NCI-H748 (cell line): ENCODE measurements around the gene SLC33A1.
A peak's percentile ranks its signal among the peaks of the same experiment; 100 is the strongest.

Experiments
- DNase-seq: peaks from one replicate; lab custom pipeline; 2025; ENCODE audit not compliant: unreplicated experiment; lab: John Stamatoyannopoulos, UW

The SLC33A1 gene

DNA sequence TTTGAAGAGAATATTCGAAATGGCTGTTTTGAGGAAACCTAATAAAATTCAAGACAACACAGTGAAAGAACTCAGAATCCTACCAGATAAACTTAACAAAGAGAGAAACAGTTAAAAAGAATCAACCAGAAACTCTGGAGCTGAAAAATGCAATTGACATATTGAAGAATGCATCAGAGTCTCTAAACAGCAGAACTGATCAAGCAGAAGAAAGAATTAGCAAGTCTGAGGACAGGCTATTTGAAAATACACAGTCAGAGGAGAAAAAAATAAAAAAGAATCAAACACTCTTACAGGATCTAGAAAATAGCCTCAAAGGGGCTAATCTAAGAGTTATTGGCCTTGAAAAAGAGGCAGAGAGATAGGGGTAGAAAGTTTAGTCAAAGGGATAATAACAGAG lies 61.7 kb downstream of the SLC33A1 start:
- no peak for DNase-seq

DNA sequence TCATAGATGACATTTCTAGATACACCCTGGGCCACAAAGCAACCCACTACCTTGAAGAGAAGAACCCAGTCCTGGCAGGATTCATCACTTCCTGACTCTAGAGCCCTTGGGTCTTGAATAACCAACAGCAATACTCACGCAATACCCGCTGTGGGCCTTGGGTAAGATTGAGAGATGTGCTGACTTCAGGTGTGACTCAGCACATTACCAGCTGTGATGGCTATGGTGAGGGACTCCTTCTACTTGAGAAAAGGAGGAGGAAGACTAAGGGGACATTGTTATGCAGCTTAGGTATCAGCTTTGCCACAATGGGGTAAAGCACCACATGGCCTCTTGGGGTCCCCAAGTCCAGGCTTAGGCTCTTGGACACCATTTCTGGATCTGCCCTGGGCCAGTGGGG lies 63.0 kb downstream of the SLC33A1 start:
- DNase-seq, result no peak

DNA sequence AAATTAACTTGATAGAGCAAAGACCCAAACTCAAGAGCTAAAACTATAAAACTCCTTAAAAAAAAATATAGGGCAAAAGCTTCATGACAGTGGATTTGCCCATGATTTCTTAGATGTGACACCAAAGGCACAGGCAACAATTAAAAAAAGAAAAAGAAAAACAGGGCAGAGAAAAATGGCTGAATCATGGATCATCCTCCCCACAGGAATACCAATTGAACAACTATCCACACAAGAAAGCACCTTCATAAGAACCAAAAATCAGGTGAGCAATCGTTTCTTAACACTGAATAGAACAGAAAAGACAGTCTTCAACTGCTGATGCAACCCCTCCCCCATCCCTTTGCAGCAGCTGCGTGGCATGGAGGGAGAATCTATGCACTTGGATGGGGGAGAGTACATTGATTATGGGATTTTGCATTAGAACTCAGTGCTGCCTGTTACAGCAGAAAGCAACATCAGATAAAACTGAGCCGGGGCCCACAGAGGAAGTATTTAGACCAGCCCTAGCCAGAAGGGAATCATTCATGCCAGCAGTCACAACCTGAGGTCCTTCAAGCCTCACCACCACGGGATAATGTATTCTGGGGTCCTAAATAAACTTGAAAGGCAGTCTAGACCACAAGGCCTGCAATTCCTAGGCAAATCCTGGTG lies 63.8 kb downstream of the SLC33A1 start:
- no peak for DNase-seq

DNA sequence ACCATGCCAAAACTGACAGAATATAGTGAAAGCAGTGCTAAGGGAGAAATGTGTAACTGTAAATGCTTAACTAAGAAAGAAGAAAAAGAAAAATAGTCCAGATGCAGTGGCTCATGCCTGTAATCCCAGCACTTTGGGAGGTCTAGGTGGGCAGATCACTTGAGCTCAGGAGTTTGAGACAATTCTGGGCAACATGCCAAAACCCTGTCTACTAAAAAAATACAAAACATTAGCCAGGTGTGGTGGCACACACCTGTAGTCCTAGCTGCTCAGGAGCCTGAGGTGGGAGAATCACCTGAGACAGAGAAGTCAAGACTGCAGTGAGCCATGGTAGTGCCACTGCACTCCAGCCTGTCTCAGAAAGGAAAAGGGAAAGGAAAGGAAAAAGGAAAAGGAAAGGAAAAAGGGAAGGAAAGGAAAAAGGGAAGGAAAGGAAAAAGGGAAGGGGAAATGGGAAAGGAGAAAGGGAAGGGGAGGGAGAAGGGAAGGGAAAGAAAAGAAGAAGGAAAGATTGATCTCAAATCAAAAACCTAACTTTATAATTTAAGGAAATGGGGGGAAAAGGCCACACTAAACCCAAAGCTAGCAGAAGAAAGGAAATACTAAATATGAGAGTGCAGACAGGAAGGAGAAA lies 68.4 kb downstream of the SLC33A1 start:
- peak; percentile 29 for DNase-seq

DNA sequence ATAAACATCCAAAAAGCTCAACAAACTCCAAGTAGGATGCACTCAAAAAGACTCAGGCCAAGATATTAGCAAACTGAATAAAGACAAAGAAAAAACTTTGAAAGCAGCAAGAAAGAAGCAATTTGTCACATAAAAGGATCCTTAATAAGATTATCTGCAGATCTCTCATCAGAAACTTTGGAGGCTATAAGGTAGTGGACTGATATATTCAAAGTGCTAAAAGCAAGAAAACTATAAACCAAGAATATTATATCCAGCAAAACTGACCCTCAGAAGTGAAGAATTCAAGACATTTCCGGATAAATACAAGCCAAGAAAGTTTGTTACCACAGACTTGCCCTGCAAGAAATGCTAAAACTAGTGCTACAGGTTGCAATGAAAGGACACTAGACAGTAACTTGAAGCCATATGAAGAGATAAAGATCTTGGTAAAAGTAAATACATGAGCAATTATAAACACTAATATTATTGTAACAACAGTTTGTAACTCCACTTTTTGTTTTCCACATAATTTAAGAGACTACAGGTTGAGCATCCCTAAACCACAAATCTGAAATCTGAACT lies 71.8 kb downstream of the SLC33A1 start:
- DNase-seq, result no peak

DNA sequence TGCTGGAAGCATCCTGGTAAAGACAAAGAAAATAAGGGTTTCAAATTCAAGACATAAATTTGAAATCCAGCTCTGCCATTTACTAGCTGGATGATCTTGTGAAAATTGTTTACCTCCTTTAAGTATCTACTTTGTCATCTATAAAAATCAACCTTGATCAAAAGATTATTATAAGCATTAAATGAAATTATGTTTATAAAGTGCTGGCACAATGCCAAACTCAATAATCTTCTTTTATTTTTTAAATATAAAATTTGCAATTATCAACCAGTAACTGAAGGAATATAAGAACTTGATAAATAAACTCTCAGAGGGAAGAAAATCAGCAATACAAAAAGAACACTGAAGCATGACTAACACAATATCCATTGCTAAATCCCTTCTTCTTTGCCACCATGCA lies 73.9 kb downstream of the SLC33A1 start:
- DNase-seq, result no peak

DNA sequence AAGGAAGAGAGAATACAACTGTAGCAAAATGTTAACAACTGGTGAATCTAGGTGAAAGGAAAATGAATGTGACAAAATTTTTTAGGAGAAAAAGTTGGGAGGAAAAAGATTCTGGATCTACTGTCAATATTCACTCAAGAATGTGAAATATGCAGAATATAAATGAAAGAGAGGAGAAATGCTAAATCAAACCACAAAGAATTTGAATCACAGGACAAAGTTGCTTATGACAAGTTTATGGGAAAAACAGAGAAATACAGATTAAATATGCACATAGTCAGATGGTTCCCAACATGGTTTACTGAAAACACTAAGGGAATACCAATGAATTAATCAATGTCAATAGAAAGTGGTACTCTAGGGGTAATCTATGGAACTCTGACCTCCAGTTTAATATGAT lies 75.8 kb downstream of the SLC33A1 start:
- DNase-seq, result no peak

DNA sequence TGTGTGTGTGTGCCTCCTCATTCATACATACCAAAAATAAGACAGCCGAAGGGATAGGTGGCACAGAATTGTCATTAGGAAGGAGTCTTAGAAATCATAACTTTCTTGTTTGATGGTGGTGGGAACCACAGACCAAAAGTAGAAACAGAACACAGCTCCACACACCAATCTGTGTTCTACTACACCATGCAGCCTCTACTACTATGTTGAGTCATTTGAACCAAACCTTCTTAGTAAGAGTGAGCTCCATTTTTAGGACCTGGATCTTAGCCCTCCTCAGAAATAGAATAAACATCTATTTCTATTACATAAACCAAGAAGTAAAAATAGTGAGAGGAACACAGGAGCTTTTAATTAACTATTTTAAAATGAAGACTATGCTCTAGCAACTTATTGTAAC lies 81.4 kb downstream of the SLC33A1 start:
- DNase-seq, result no peak

DNA sequence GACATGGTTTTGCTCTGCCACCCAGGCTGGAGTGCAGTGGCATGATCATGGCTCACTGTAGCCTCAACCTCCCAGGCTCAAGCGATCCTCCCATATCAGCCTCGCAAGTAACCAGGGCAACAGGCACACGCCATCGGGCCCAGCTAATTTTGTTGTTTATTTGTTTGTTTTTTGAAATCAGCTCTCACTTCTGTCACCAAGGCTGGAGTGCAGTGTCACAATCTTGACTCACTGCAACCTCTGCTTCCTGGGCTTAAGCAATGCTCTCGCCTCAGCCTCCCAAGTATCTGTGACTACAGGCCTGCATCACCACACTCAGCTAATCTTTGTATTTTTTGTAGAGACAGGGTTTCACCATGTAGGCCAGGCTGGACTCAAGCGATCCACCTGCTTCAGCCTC lies 83.1 kb downstream of the SLC33A1 start:
- no peak for DNase-seq
